KOPT-K1 (cell line): ENCODE results near the gene PDAP1.
"Not testable (repeated sequence)": the region's sequence is repeated elsewhere in the genome, so short reads cannot be mapped to it uniquely, and the experiment has no call there.

ENCODE experiments used
- H3K27ac ChIP-seq: fragments of 200-600 bp; sonication (generic); 2 replicates; pipeline ENCODE4 v1.5.1; 2016; ENCODE audit warnings: antibody characterized with exemption, mild to moderate bottlenecking, low read depth, low read length; ENCODE audit not compliant: poor library complexity, severe bottlenecking
- H3K36me3 ChIP-seq: fragments of 200-600 bp; sonication (generic); 2 replicates; pipeline ENCODE4 v1.5.1; 2017; ENCODE audit warnings: antibody characterized with exemption, mild to moderate bottlenecking, low read length, moderate library complexity; ENCODE audit not compliant: insufficient read depth
- H3K9me3 ChIP-seq: fragments of 200-600 bp; sonication (generic); 2 replicates; pipeline ENCODE4 v1.5.1; 2017; ENCODE audit warnings: antibody characterized with exemption, low read length, mild to moderate bottlenecking; ENCODE audit not compliant: insufficient read depth, poor library complexity, severe bottlenecking

PDAP1 gene

GRCh38 chr7:99380032-99380822 is 28.2 kb downstream of the PDAP1 start:
- no peaks in the 10 kb centered on the region for H3K9me3 ChIP-seq
- peaks cover 75% of the 10 kb centered on the region for H3K36me3 ChIP-seq
- H3K27ac ChIP-seq = peak overlapping the region; percentile 91

GRCh38 chr7:99379693-99380031 is 28.7 kb downstream of the PDAP1 start:
- not testable (repeated sequence) for H3K9me3 ChIP-seq
- Histone ChIP-seq H3K27ac (peak overlapping the region; percentile 91), H3K36me3 (peaks cover 72% of the 10 kb centered on the region)

GRCh38 chr7:99379043-99379577 is 29.3 kb downstream of the PDAP1 start:
- Histone ChIP-seq H3K9me3 (no peaks in the 10 kb centered on the region), H3K27ac (peak overlapping the region; percentile 91), H3K36me3 (peaks cover 67% of the 10 kb centered on the region)

GRCh38 chr7:99375070-99375807 is 33.2 kb downstream of the PDAP1 start:
- Histone ChIP-seq H3K36me3 (peaks cover 40% of the 10 kb centered on the region), H3K9me3 (no peaks in the 10 kb centered on the region), H3K27ac (peak overlapping the region; percentile 84)

GRCh38 chr7:99374111-99375064 is 34.0 kb downstream of the PDAP1 start, which contains the start of gene ARPC1B:
TSS of gene ARPC1B (plus strand) at chr7:99374730. CDS start at chr7:99385715, 10,985 bp downstream.
- peak within 1 kb of the TSS; percentile 84 for H3K27ac ChIP-seq
- H3K36me3 ChIP-seq = peaks cover 35% of the 10 kb centered on the region
- no peaks in the 10 kb centered on the region for H3K9me3 ChIP-seq

GRCh38 chr7:99373091-99374066 is 35.0 kb downstream of the PDAP1 start:
- peaks cover 38% of the 10 kb centered on the region for H3K36me3 ChIP-seq
- no peaks in the 10 kb centered on the region for H3K9me3 ChIP-seq
- H3K27ac ChIP-seq = peak overlapping the region; percentile 84

GRCh38 chr7:99372275-99373090 is 35.9 kb downstream of the PDAP1 start:
- no peak overlapping the region for H3K27ac ChIP-seq
- H3K9me3 ChIP-seq = no peaks in the 10 kb centered on the region
- H3K36me3 ChIP-seq = peaks cover 34% of the 10 kb centered on the region

- H3K9me3 ChIP-seq = no peaks in the 10 kb centered on the region
- H3K27ac ChIP-seq = no peak overlapping the region
- H3K36me3 ChIP-seq = peaks cover 34% of the 10 kb centered on the region
Measured at GRCh38 chr7:99371376-99371920, 36.9 kb downstream of the PDAP1 start.

- H3K27ac ChIP-seq = no peak overlapping the region
- peaks cover 44% of the 10 kb centered on the region for H3K36me3 ChIP-seq
- no peaks in the 10 kb centered on the region for H3K9me3 ChIP-seq
Measured at GRCh38 chr7:99369767-99370391, 38.5 kb downstream of the PDAP1 start.

- H3K36me3 ChIP-seq = peaks cover 54% of the 10 kb centered on the region
- no peak overlapping the region for H3K27ac ChIP-seq
- no peaks in the 10 kb centered on the region for H3K9me3 ChIP-seq
Measured at GRCh38 chr7:99368750-99369389, 39.5 kb downstream of the PDAP1 start.

- peaks cover 74% of the 10 kb centered on the region for H3K36me3 ChIP-seq
- no peak overlapping the region for H3K27ac ChIP-seq
- H3K9me3 ChIP-seq = no peaks in the 10 kb centered on the region
Measured at GRCh38 chr7:99366646-99367045, 41.8 kb downstream of the PDAP1 start.
